Measurements from ENCODE around the gene EPHA3. TPM values are rescaled to one million over a fixed set of nuclear protein-coding genes. Genes with fewer than 3 reads are reported as not detected.

The EPHA3 gene
- total RNA-seq, 1 experiment from 2014 or later: not detected

DNA sequence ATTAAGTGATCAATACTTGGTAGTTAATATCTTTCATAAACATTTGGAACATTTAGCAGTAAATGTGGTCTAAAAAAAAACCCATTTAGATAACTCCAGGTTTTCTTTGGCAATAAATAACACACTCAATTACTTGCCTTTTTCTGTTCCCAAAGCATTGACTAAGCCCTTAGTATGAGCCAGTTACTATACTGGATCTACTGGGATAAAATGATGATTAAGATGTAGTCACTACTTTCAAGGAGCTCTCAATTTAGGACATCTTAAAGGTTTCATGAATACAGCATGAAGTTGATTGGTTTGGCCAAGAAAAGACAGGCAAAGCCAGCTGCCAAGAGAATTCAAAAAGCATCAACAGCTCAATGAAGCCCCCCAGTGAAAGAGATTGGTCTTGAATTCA, 250.9 kb downstream of the EPHA3 start:
- Mint-ChIP-seq H3K4me3 (ENCODE audit: unreplicated experiment) (no peak overlapping the region), H3K9me3 (ENCODE audit: unreplicated experiment) (no peaks in the 10 kb centered on the region), H3K4me1 (ENCODE audit: low read depth, unreplicated experiment) (no peaks in the 10 kb centered on the region), H3K27ac (ENCODE audit: unreplicated experiment) (no peak overlapping the region), H3K27me3 (ENCODE audit: insufficient read depth, unreplicated experiment) (peaks cover 3% of the 10 kb centered on the region), H3K36me3 (ENCODE audit: insufficient read depth, unreplicated experiment) (no peaks in the 10 kb centered on the region)
- Histone ChIP-seq H3K9me3 (no peaks in the 10 kb centered on the region), H3K4me1 (no peaks in the 10 kb centered on the region), H3K36me3 (ENCODE audit: control insufficient read depth, insufficient read depth, low read length) (no peaks in the 10 kb centered on the region), H3K27me3 (replicated peaks; ENCODE audit: control insufficient read depth, insufficient read depth, low read length) (no peaks in the 10 kb centered on the region), H3K4me3 (ENCODE audit: low read depth, low read length) (no peak overlapping the region)
- no peak for TF ChIP-seq CTCF (IDR thresholded peaks at IDR 0.05; ENCODE audit: insufficient read depth in 1 of 2, low read depth in 1 of 2, low read length in 1 of 2, severe bottlenecking in 1 of 2, unreplicated experiment in 1 of 2)
- no TSS peak for BruUV-seq (replicated peaks)
- ChIA-PET CTCF (no interaction called here), POLR2A (no interaction called here)
- intact Hi-C loops (cut with micrococcal nuclease; ENCODE audit: unreplicated experiment): no loop called here
- no peak for DNase-seq

DNA sequence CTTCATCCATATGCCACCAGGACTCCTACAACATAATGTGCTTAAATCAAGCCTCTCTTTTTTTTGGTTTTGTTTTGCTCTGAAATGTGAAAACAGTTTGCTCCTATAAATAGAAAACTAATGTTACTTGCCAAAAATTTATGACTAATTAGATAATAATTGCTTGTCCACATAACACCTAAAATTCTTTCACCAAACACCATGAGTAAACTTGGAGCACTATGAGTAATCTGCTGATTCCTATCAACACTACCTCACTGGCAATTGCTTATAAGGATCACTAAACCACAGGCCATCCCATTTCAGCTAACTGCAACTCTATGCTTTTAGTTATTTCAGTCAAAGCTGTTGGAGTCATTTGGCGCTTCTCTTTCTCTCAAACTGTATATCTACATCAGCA, 252.7 kb downstream of the EPHA3 start:
- Mint-ChIP-seq H3K4me3 (ENCODE audit: unreplicated experiment) (no peak overlapping the region), H3K4me1 (ENCODE audit: low read depth, unreplicated experiment) (no peaks in the 10 kb centered on the region), H3K9me3 (ENCODE audit: unreplicated experiment) (no peaks in the 10 kb centered on the region), H3K27me3 (ENCODE audit: insufficient read depth, unreplicated experiment) (peaks cover 3% of the 10 kb centered on the region), H3K36me3 (ENCODE audit: insufficient read depth, unreplicated experiment) (no peaks in the 10 kb centered on the region), H3K27ac (ENCODE audit: unreplicated experiment) (no peak overlapping the region)
- DNase-seq: no peak
- TF ChIP-seq CTCF (IDR thresholded peaks at IDR 0.05; ENCODE audit: insufficient read depth in 1 of 2, low read depth in 1 of 2, low read length in 1 of 2, severe bottlenecking in 1 of 2, unreplicated experiment in 1 of 2): no peak
- no TSS peak for BruUV-seq (replicated peaks)
- POLR2A ChIA-PET: no interaction called here
- Histone ChIP-seq H3K36me3 (ENCODE audit: control insufficient read depth, insufficient read depth, low read length) (no peaks in the 10 kb centered on the region), H3K9me3 (no peaks in the 10 kb centered on the region), H3K27me3 (replicated peaks; ENCODE audit: control insufficient read depth, insufficient read depth, low read length) (no peaks in the 10 kb centered on the region), H3K4me1 (no peaks in the 10 kb centered on the region), H3K4me3 (ENCODE audit: low read depth, low read length) (no peak overlapping the region)
- intact Hi-C loops (cut with micrococcal nuclease; ENCODE audit: unreplicated experiment): no loop called here
- CTCF ChIA-PET: no interaction called here

GRCh38 chr3:89362496-89362895, 255.1 kb downstream of the EPHA3 start:
- Mint-ChIP-seq H3K9me3 (ENCODE audit: unreplicated experiment) (no peaks in the 10 kb centered on the region), H3K36me3 (ENCODE audit: insufficient read depth, unreplicated experiment) (no peaks in the 10 kb centered on the region)

More at GRCh38 chr3:89362496-89362895, 255.1 kb downstream of the EPHA3 start:
- no peak overlapping the region for H3K4me3 Mint-ChIP-seq (ENCODE audit: unreplicated experiment)
- no peaks in the 10 kb centered on the region for H3K36me3 ChIP-seq (ENCODE audit: control insufficient read depth, insufficient read depth, low read length)
- POLR2A ChIA-PET: no interaction called here
- no peaks in the 10 kb centered on the region for H3K27me3 ChIP-seq (replicated peaks; ENCODE audit: control insufficient read depth, insufficient read depth, low read length)
- TF ChIP-seq CTCF (IDR thresholded peaks at IDR 0.05; ENCODE audit: insufficient read depth in 1 of 2, low read depth in 1 of 2, low read length in 1 of 2, severe bottlenecking in 1 of 2, unreplicated experiment in 1 of 2): no peak
- no peak overlapping the region for H3K4me3 ChIP-seq (ENCODE audit: low read depth, low read length)
- BruUV-seq (replicated peaks): no TSS peak
- no peaks in the 10 kb centered on the region for H3K4me1 ChIP-seq
- H3K4me1 Mint-ChIP-seq (ENCODE audit: low read depth, unreplicated experiment): no peaks in the 10 kb centered on the region
- H3K27ac Mint-ChIP-seq (ENCODE audit: unreplicated experiment): no peak overlapping the region
- H3K9me3 ChIP-seq: no peaks in the 10 kb centered on the region
- peaks cover 3% of the 10 kb centered on the region for H3K27me3 Mint-ChIP-seq (ENCODE audit: insufficient read depth, unreplicated experiment)
- CTCF ChIA-PET: no interaction called here
- intact Hi-C loops (cut with micrococcal nuclease; ENCODE audit: unreplicated experiment): no loop called here
- DNase-seq: no peak
